Ovary (tissue), 3 donors: ENCODE data around the gene INSR.

Experiments
- EP300 ChIP-seq: sonication (generic); formaldehyde crosslinking; IDR thresholded peaks from one replicate; pipeline ENCODE4 v1.6.1; 2017; ENCODE audit warnings: antibody characterized with exemption
- POLR2A ChIP-seq: fragments of 450-650 bp; IDR thresholded peaks from one replicate; pipeline ENCODE4 v1.6.1; 2017; ENCODE audit warnings: antibody characterized with exemption, mild to moderate bottlenecking, moderate library complexity
- TF ChIP-seq, protein P1 (sequence below), 3 donors: fragments of 450-650 bp in 2 of 3; fragments of 200-600 bp in 1 of 3; IDR thresholded peaks; one replicate each; pipeline versions ENCODE4 v1.5.1 to v1.8.0; 2016 to 2022; ENCODE audit warnings: antibody characterized with exemption in 3 of 3, mild to moderate bottlenecking in 1 of 3
- donor health status: DM: no; HTN: no; CAD: no.

DNA sequence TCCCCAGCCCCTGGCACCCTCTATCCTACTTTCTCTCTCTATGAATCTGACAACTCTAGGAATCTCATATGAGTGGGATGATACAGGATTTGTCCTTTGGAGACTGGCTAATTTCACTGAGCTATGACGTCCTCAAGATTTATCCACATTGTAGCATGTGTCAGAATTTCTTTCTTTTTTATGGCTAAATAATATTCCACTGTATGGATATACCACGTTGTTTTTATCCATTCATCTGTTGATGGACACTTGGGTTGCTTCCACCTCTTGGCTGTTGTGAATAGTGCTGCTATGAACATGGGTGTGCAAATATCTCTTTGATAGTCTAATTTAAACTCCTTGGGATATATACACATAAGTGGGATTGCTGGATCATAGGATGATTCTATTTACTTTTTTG, 24.0 kb upstream of the INSR start:
- TF ChIP-seq, protein P1, sequence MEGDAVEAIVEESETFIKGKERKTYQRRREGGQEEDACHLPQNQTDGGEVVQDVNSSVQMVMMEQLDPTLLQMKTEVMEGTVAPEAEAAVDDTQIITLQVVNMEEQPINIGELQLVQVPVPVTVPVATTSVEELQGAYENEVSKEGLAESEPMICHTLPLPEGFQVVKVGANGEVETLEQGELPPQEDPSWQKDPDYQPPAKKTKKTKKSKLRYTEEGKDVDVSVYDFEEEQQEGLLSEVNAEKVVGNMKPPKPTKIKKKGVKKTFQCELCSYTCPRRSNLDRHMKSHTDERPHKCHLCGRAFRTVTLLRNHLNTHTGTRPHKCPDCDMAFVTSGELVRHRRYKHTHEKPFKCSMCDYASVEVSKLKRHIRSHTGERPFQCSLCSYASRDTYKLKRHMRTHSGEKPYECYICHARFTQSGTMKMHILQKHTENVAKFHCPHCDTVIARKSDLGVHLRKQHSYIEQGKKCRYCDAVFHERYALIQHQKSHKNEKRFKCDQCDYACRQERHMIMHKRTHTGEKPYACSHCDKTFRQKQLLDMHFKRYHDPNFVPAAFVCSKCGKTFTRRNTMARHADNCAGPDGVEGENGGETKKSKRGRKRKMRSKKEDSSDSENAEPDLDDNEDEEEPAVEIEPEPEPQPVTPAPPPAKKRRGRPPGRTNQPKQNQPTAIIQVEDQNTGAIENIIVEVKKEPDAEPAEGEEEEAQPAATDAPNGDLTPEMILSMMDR (IDR thresholded peaks at IDR 0.05), result no peak
- no peak for TF ChIP-seq EP300
- TF ChIP-seq POLR2A, result no peak
